Measurements from ENCODE around the gene DGKG. TPM values are rescaled to one million over a fixed set of nuclear protein-coding genes. Genes with fewer than 3 reads are reported as not detected.

The DGKG gene
- total RNA-seq, 2 donors from 2014 or later, result 0.42 to 1.0 TPM

DNA sequence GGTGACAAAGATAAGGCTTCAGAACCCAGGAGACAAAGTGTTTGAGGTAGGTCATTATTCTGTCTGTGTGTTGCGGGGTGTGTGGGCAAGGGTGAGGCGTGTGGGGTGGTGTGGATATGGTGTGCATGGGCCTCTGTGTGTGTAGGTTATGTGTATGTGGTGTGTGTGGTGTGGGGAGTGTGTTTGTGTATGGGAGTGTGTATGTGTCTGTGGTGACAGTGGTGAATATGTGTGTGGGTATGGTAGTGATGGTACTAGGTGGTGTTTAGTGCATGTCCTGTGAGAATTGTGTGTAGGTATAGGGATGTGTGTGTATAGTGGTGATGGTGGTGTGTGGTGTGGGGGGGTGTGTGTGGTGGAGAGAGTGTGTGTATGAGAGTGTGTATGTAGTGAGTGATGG, 236.9 kb downstream of the DGKG start:
- Mint-ChIP-seq H3K36me3 (ENCODE audit: insufficient read depth in 2 of 2) (no peaks in the 10 kb centered on the region), H3K9me3 (peaks cover 2 to 3% of the 10 kb centered on the region in 2 donors), H3K4me3 (no peak overlapping the region), H3K4me1 (ENCODE audit: low read depth) (no peaks in the 10 kb centered on the region), H3K27me3 (ENCODE audit: low read depth) (peaks cover 53% of the 10 kb centered on the region), H3K27ac (no peak overlapping the region)
- ATAC-seq (replicated peaks in 1 of 2) (peak in 1 of 2 donors; percentile 29), DNase-seq (no peak)

GRCh38 chr3:186124592-186124991, 237.4 kb downstream of the DGKG start:
- H3K36me3 Mint-ChIP-seq (ENCODE audit: insufficient read depth in 2 of 2), result no peaks in the 10 kb centered on the region
- H3K4me3 Mint-ChIP-seq, result no peak overlapping the region
- peaks cover 2 to 3% of the 10 kb centered on the region in 2 donors for H3K9me3 Mint-ChIP-seq
- no peaks in the 10 kb centered on the region for H3K4me1 Mint-ChIP-seq (ENCODE audit: low read depth)
- H3K27me3 Mint-ChIP-seq (ENCODE audit: low read depth), result peaks cover 58% of the 10 kb centered on the region
- no peak for ATAC-seq (replicated peaks in 1 of 2)
- no peak for DNase-seq
- H3K27ac Mint-ChIP-seq, result no peak overlapping the region

GRCh38 chr3:186123012-186123411, 239.0 kb downstream of the DGKG start:
- no peaks in the 10 kb centered on the region for H3K36me3 Mint-ChIP-seq (ENCODE audit: insufficient read depth in 2 of 2)
- DNase-seq (no peak), ATAC-seq (replicated peaks in 1 of 2) (no peak)
- no peaks in the 10 kb centered on the region for H3K4me1 Mint-ChIP-seq (ENCODE audit: low read depth)
- no peak overlapping the region for H3K4me3 Mint-ChIP-seq
- peaks cover 69% of the 10 kb centered on the region for H3K27me3 Mint-ChIP-seq (ENCODE audit: low read depth)
- H3K9me3 Mint-ChIP-seq, result peaks cover 2 to 3% of the 10 kb centered on the region in 2 donors
- H3K27ac Mint-ChIP-seq, result no peak overlapping the region

DNA sequence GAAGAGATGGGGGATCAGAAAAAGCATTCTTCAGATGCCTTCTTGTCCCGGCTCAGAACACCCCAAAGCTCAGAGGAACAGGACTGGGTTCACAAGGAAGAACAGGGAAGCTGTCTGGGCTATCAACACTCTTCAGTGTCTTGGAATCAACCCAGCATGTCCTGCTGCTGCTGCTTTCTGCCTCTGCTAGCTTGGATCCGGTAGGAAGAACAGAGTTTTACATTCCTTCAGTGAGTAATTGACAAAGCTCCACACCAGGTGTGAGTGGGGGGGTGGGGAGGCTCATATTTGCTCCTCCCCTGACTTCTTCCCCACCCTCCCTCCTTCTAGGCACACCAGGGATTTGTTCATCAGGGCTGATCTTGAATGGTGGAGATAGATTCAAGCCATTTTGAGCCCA, 240.1 kb downstream of the DGKG start:
- H3K27ac Mint-ChIP-seq, result no peak overlapping the region
- H3K4me1 Mint-ChIP-seq (ENCODE audit: low read depth), result no peaks in the 10 kb centered on the region
- peaks cover 75% of the 10 kb centered on the region for H3K27me3 Mint-ChIP-seq (ENCODE audit: low read depth)
- peaks cover 2 to 3% of the 10 kb centered on the region in 2 donors for H3K9me3 Mint-ChIP-seq
- H3K36me3 Mint-ChIP-seq (ENCODE audit: insufficient read depth in 2 of 2), result no peaks in the 10 kb centered on the region
- no peak for ATAC-seq (replicated peaks in 1 of 2)
- DNase-seq, result no peak
- no peak overlapping the region for H3K4me3 Mint-ChIP-seq

DNA sequence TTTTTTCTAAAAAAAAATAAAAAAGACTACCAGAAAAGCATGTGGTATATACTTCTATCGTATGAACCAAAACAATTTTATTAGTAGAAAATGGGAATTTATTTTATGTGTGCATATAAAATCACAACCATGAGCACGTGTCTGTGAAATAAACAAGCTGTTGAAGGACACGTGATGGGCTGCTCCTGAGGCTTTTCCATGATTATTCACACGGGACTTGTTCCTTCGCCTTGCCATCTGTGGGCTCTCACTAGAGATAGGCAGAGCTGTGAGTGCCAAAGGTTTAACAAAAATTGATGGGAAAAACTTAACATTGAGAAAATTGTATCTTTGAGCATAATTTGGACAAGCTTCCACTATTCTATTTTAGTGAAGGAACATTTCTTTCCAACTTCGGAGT, 240.8 kb downstream of the DGKG start:
- H3K9me3 Mint-ChIP-seq, result peaks cover 2 to 3% of the 10 kb centered on the region in 2 donors
- ATAC-seq (replicated peaks in 1 of 2), result no peak
- H3K4me1 Mint-ChIP-seq (ENCODE audit: low read depth), result no peaks in the 10 kb centered on the region
- H3K36me3 Mint-ChIP-seq (ENCODE audit: insufficient read depth in 2 of 2), result no peaks in the 10 kb centered on the region
- no peak for DNase-seq
- peaks cover 77% of the 10 kb centered on the region for H3K27me3 Mint-ChIP-seq (ENCODE audit: low read depth)
- no peak overlapping the region for H3K27ac Mint-ChIP-seq
- H3K4me3 Mint-ChIP-seq, result no peak overlapping the region

- ATAC-seq (replicated peaks in 1 of 2), result no peak
- Mint-ChIP-seq H3K27ac (no peak overlapping the region), H3K4me3 (no peak overlapping the region), H3K27me3 (ENCODE audit: low read depth) (peaks cover 84% of the 10 kb centered on the region), H3K36me3 (ENCODE audit: insufficient read depth in 2 of 2) (no peaks in the 10 kb centered on the region), H3K9me3 (no peaks in the 10 kb centered on the region), H3K4me1 (ENCODE audit: low read depth) (no peaks in the 10 kb centered on the region)
- no peak for DNase-seq
These were observed 242.5 kb downstream of the DGKG start for GRCh38 chr3:186119499-186119898.

GRCh38 chr3:186118692-186119091, 243.3 kb downstream of the DGKG start:
- Mint-ChIP-seq H3K4me3 (no peak overlapping the region), H3K4me1 (ENCODE audit: low read depth) (no peaks in the 10 kb centered on the region), H3K9me3 (no peaks in the 10 kb centered on the region), H3K27ac (no peak overlapping the region), H3K36me3 (ENCODE audit: insufficient read depth in 2 of 2) (no peaks in the 10 kb centered on the region), H3K27me3 (ENCODE audit: low read depth) (peaks cover 91% of the 10 kb centered on the region)
- no peak for DNase-seq
- ATAC-seq (replicated peaks in 1 of 2), result no peak

- Mint-ChIP-seq H3K27ac (no peak overlapping the region), H3K27me3 (ENCODE audit: low read depth) (peaks cover 91% of the 10 kb centered on the region), H3K4me1 (ENCODE audit: low read depth) (no peaks in the 10 kb centered on the region), H3K9me3 (no peaks in the 10 kb centered on the region), H3K36me3 (ENCODE audit: insufficient read depth in 2 of 2) (no peaks in the 10 kb centered on the region), H3K4me3 (no peak overlapping the region)
- ATAC-seq (replicated peaks in 1 of 2) (no peak), DNase-seq (no peak)
These were observed 244.4 kb downstream of the DGKG start for GRCh38 chr3:186117521-186118134.

GRCh38 chr3:186115239-186115996, 246.6 kb downstream of the DGKG start:
- ATAC-seq (replicated peaks in 1 of 2) (no peak), DNase-seq (no peak)
- Mint-ChIP-seq H3K27me3 (ENCODE audit: low read depth) (peaks cover 96% of the 10 kb centered on the region), H3K4me3 (no peak overlapping the region), H3K4me1 (ENCODE audit: low read depth) (peaks cover 20% of the 10 kb centered on the region), H3K9me3 (no peaks in the 10 kb centered on the region), H3K36me3 (ENCODE audit: insufficient read depth in 2 of 2) (no peaks in the 10 kb centered on the region), H3K27ac (no peak overlapping the region)

DNA sequence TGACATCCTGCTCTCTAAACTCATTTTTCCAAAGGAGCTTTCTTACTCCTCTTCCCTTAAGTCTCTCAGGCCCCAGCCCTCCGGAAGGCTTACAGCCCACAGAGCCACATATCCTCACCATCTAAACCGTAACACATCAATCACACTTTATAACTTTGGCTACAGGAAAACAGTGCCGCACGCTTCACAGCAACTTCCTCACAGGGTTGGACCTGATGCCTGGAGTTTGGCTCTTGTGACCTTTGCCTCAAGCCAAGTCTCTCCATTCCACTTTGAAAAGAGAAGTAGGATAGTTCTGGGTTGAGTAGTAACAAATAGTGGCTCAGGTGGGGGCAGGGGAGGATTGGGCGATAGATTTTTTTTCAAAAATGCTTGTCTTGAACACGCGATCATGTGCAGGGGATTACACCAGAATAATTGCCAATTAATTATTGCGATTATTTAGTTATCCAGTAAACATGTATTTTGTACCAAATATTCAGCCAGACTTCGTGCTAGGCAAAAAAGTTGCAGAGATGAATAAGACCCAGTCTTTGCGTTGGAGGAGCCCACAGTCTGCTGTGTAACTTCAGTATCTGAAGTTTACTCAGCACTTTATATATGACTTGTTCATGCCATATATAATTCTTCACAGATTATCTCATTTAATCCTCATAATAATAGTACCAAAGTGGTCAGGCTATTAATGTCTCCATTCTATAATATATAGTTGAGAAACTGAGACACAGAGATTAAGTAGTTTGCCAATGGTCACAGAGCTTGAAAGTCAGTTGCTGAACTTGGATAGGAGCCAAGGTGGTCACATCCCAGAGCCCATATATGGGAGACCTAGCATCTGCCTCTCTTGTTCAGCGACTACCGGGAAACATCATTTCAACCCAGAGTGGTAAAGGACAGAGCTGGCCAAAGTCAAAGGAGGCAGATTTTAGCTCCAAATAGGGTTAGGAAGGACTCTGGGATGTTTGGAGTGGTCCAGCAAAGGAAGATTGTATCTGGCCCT, 250.8 kb downstream of the DGKG start:
- peaks cover 43% of the 10 kb centered on the region for H3K4me1 Mint-ChIP-seq (ENCODE audit: low read depth)
- no peaks in the 10 kb centered on the region for H3K36me3 Mint-ChIP-seq (ENCODE audit: insufficient read depth in 2 of 2)
- peaks cover 93% of the 10 kb centered on the region for H3K27me3 Mint-ChIP-seq (ENCODE audit: low read depth)
- ATAC-seq (replicated peaks in 1 of 2) (peak in 1 of 2 donors; percentile 21), DNase-seq (peak in 1 of 2 donors; percentile 39)
- H3K27ac Mint-ChIP-seq, result no peak overlapping the region
- H3K9me3 Mint-ChIP-seq, result no peaks in the 10 kb centered on the region
- H3K4me3 Mint-ChIP-seq, result peak overlapping the region; percentile 96 to 97

DNA sequence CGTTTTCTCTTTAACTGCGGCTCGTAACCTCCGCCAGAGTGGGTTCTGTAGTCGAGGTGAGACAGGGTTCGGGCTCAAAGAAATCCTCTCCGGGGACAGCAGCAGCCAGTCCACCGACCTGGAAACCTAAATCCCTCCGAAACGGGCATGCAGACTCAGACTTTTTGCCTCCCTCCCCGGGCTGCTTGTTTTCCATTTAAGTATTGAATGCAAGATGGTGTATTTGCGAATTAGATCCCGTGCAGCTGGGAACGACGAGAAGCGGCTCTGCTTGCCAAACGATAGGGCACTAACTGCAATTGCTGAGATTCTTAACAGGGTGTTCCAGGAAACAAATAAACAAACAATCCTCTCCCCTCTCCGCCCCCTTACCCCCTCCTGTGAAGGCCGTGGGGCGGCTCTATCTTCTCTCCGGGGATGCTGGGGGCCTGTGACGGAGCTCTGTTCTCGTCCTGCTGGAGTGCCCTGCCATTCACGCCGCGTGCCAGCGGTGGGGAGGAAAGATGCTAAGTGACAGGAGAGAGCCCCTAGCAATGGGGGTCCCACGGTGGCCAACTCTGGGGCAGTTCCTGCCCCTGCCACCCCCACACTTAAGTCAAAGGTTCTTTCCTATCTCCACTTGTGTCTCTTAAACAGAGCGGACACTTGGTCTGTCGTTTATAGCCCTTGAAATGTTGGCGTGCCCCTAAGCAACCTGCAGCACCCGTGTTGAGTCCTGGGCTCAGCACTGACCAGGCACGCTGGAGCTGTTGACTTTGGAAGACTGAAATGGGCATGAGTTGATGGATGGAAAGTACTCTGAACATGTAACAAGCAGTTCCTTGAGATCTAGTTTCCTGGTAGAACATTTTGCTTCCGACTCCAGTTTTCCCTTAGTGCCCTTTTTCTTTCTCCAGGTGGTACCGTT, 251.9 kb downstream of the DGKG start:
- ATAC-seq (replicated peaks in 1 of 2), result no peak
- H3K36me3 Mint-ChIP-seq (ENCODE audit: insufficient read depth in 2 of 2), result no peaks in the 10 kb centered on the region
- H3K9me3 Mint-ChIP-seq, result no peaks in the 10 kb centered on the region
- peak overlapping the region; percentile 76 for H3K27ac Mint-ChIP-seq
- peak in 1 of 2 donors; percentile 10 for DNase-seq
- peaks cover 43% of the 10 kb centered on the region for H3K4me1 Mint-ChIP-seq (ENCODE audit: low read depth)
- H3K27me3 Mint-ChIP-seq (ENCODE audit: low read depth), result peaks cover 92% of the 10 kb centered on the region
- H3K4me3 Mint-ChIP-seq, result peak overlapping the region; percentile 96 to 97

Measured in activated T-cell treated with anti-CD3 and anti-CD28 coated beads, Interleukin-2, amount 50 U/mL, for 72 hours (primary cell).